Suppressor macrophage treated with lipopolysaccharide for 1 hour (primary cell): Measurements from ENCODE around the gene TBX5.
A peak's percentile ranks its signal among the peaks of the same experiment; 100 is the strongest.

Source experiments
- DNase-seq, 3 donors: peaks; one replicate each; pipeline ENCODE4 v3.0.0-alpha.2; 2020 to 2022

Gene TBX5

DNA sequence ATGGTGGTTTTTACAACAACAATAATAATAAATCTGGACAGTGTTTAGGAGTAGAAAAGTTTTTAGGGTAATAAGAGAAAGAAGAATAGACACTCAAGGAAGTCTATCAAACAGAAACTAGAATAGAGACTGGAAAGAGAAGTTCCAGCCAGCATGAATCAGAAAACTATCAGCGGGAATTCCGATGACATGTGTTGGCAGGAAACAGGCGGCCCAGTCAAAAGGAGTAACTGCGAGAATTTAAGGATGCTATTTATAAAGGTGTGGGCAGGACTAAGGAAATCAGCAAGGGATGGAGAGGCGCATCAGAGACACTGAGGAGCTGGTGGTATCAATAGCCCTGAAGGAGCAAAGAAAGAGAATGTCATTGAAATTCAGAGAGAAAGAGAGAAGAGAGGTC is 89.9 kb downstream of the TBX5 start:
- peak; percentile 6 to 42 (median 14) for DNase-seq

DNA sequence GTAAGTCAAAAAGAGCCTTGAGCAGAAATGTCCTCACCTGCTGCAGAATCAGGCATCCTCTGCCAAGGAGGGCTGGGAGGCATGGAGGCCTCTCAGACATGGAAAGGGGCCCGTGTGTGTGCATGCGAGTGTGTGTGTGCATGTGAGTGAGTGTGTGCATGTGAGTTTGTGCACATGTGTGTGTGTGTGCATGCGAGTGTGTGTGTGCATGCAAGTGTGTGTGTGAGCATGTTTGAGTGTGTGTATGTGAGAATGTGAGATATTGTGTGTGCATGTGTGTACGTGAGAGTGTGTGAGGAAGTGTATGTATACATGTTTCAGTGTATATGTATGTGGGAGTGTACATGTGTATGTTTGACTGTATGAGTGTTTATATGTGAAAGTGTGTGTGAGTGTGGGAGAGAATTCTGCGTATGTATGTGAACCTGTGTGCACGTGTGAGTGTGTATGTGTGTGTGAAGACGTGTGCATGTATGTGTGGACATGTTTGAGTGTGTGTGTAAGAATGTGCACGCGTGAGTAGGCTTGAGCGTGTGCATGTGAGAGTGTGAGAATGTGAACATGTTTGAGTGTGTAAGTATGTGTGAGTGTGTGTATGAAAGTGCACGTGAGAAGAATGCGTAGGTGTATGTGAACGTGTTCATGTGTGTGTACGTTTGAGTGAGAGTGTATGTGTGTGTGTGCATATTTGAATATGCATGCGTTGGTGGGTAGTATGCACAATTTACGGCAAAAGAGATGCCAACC is 90.8 kb downstream of the TBX5 start:
- DNase-seq = no peak

DNA sequence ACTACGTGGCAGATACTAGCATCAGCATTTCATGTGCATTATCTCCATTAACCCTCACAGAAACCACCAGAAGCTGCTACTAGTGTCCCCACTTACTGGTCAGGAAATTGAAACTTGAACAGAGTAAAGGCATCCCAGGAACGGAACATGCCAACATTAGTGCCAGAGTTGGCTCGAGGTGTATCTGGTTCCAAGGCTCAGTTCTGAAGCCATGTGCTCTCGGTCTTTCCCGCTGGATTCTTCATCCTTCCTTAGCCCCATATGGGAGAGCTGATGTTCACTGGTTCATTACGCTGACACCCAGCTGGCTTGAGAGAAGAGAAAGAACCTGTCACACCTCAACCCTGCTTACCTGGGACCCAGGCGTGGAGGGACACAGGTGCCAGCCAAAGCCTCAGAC is 91.5 kb downstream of the TBX5 start:
- DNase-seq = no peak

- DNase-seq = no peak
Observed at GRCh38 chr12:114313910-114314309, 92.0 kb downstream of the TBX5 start.

DNA sequence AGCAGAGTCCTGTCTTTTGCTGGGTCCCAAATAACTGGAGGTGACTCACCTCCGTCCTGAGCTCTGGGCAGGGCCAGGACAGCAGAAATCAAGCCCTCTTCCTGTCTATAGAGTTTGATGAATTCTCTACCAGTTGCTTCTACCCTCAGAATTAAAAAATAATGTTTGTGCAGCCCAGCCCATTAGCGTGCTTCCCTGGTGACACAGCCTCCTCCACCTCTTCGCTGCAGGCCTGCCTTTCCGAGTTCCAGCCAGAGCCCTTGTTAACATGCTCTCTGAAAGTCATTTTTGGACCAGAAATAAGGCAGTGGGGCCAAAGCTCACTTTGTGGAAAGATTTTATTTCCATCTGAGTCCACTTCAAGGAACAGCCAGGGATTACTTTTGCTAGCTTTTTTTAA is 94.0 kb downstream of the TBX5 start:
- DNase-seq = no peak

DNA sequence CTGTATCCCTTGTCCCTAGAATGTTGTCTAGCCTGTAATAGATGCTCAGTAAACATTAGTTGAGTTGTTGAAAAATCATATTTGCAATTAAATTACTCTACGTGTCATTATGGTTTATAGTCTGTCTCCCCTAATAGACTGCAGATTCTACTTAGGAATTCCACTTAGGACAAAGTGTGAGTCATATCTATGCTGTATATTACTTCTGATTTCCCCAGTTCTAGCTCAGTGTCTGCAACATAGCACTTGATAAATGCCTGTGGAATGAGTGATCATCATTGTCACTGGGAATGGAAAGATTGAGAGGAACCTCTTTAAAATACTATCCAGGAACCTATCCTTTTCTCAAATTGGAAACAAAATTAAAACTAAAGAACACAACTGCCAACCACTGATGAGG is 99.3 kb downstream of the TBX5 start:
- DNase-seq = no peak

DNA sequence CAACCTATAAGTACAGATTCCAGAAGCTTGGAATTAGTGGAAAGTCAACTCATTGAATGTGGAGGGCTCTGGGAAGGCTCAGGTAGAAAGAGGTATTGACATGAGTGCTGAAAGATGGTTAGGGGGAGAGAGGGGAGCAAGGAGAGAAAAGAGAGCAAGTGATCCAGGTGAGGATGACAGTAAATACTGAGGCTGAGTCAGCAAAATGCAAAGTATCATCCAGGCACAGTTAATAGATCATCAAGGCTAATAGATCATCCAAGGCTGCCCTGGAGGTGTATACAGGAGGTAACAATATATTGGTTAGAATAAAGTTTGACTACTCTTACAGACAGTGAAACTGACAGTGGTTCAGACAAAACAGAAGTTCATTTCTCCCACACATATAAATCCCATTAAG is 100.5 kb downstream of the TBX5 start:
- DNase-seq = no peak
